Osteoblast (primary cell): ENCODE results near the gene RPL37A. TPM values are rescaled to one million over a fixed set of nuclear protein-coding genes. Genes with fewer than 3 reads are reported as not detected.
A peak's percentile ranks its signal among the peaks of the same experiment; 100 is the strongest.

Experiments
- DNase-seq: peaks from one replicate; pipeline ENCODE4 v3.0.0; 2011; ENCODE audit warnings: low spot score, mixed read lengths; ENCODE audit not compliant: insufficient read length; ENCODE audit errors: missing footprints
- H2AFZ ChIP-seq: 2 replicates; pipeline ENCODE4 v1.6.0; 2011; ENCODE audit warnings: mild to moderate bottlenecking, low read length
- H3K27ac ChIP-seq: 2 replicates; pipeline ENCODE4 v1.5.1; 2011; ENCODE audit warnings: mild to moderate bottlenecking, low read depth, low read length, moderate library complexity
- H3K27me3 ChIP-seq: 2 replicates; pipeline ENCODE4 v1.6.0; 2012; ENCODE audit warnings: mild to moderate bottlenecking, control low read depth, inconsistent platforms, low read length, moderate library complexity; ENCODE audit not compliant: insufficient read depth
- H3K36me3 ChIP-seq: 2 replicates; pipeline ENCODE4 v1.5.1; 2011; ENCODE audit warnings: mild to moderate bottlenecking, low read length, control low read depth, moderate library complexity; ENCODE audit not compliant: insufficient read depth
- H3K4me1 ChIP-seq: 2 replicates; pipeline ENCODE4 v1.5.1; 2011; ENCODE audit warnings: mild to moderate bottlenecking, low read length, control low read depth, moderate library complexity; ENCODE audit not compliant: insufficient read depth
- H3K4me2 ChIP-seq: 2 replicates; pipeline ENCODE4 v1.6.0; 2011; ENCODE audit warnings: mild to moderate bottlenecking, low read length; ENCODE audit not compliant: insufficient read depth
- H3K4me3 ChIP-seq: fragments of 200-600 bp; sonication (generic); 3 replicates; pipeline ENCODE4 v1.5.1; 2012; ENCODE audit warnings: mild to moderate bottlenecking, low read length, inconsistent platforms; ENCODE audit not compliant: insufficient read depth
- H3K79me2 ChIP-seq: 2 replicates; pipeline ENCODE4 v1.6.0; 2012; ENCODE audit warnings: mild to moderate bottlenecking, low read length, control low read depth, inconsistent platforms; ENCODE audit not compliant: insufficient read depth
- H3K9me3 ChIP-seq: 2 replicates; pipeline ENCODE4 v1.5.1; 2011; ENCODE audit warnings: low read depth, low read length, control low read depth
- H4K20me1 ChIP-seq: 2 replicates; pipeline ENCODE4 v1.6.0; 2012; ENCODE audit warnings: mild to moderate bottlenecking, low read length, control low read depth; ENCODE audit not compliant: insufficient read depth
- total RNA-seq: library from RNA; depleted of rRNA; stranded (reverse); fragments of >200 nt; gene quantifications from 2 replicates; pipeline ENCODE4 v1.2.3, GENCODE V29; 2012
- TF ChIP-seq, protein P1 (sequence below): IDR thresholded peaks from 2 replicates; pipeline ENCODE4 v1.5.1; 2011; ENCODE audit warnings: mild to moderate bottlenecking, low read depth, low read length, moderate library complexity; ENCODE audit errors: extremely low read depth

Gene RPL37A
- total RNA-seq, 1 donor: 869 TPM

DNA sequence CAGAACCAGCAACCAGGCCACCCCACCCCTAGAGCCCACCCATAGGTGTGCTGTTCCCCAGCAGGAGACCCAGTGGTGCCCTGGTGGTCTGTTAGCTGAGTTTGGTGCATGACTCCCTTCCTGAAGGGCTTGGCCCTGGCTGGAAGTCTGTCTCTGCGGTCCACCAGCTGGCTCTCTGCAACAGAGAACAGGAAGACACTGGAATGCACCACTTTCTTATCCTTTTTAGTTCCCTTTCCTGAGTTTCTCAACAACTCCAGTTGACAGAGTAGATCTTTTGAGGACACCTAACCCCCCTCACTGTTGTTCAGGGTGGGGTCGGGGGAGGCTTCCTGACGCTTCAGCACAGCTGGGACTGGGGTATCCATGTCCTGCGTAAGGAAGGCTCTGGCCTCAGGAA, 11.9 kb upstream of the RPL37A start:
- Histone ChIP-seq H3K4me2 (no peak overlapping the region), H3K36me3 (peaks cover 16% of the 10 kb centered on the region), H3K27ac (no peak overlapping the region), H3K9me3 (no peaks in the 10 kb centered on the region), H3K4me1 (peaks cover 10% of the 10 kb centered on the region), H4K20me1 (no peaks in the 10 kb centered on the region), H3K79me2 (no peaks in the 10 kb centered on the region), H2AFZ (no peak overlapping the region), H3K4me3 (no peak overlapping the region), H3K27me3 (no peaks in the 10 kb centered on the region)
- TF ChIP-seq, protein P1, sequence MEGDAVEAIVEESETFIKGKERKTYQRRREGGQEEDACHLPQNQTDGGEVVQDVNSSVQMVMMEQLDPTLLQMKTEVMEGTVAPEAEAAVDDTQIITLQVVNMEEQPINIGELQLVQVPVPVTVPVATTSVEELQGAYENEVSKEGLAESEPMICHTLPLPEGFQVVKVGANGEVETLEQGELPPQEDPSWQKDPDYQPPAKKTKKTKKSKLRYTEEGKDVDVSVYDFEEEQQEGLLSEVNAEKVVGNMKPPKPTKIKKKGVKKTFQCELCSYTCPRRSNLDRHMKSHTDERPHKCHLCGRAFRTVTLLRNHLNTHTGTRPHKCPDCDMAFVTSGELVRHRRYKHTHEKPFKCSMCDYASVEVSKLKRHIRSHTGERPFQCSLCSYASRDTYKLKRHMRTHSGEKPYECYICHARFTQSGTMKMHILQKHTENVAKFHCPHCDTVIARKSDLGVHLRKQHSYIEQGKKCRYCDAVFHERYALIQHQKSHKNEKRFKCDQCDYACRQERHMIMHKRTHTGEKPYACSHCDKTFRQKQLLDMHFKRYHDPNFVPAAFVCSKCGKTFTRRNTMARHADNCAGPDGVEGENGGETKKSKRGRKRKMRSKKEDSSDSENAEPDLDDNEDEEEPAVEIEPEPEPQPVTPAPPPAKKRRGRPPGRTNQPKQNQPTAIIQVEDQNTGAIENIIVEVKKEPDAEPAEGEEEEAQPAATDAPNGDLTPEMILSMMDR: no peak
- DNase-seq: peak; percentile 63

DNA sequence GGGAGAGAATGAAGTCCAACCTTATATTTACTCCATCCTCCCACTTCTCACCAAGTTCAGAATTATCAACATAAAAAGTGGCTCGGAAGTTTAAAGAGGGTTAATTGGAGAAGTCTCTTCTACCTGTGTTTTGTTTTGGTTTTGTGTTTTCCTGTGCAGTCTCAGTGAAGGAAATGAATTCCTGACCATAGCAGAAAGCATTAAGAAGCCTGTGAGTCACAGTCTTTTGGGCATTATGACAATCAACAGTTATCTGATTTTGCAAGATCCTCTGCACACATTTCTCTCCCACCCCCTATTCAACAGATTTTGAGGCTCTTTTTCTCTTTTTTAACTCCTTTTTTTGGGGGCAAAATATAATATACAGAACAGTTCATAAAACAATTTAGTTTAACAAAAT, 8.6 kb upstream of the RPL37A start:
- no peaks in the 10 kb centered on the region for H3K79me2 ChIP-seq
- H4K20me1 ChIP-seq: no peaks in the 10 kb centered on the region
- peak overlapping the region; percentile 32 for H2AFZ ChIP-seq
- H3K4me1 ChIP-seq: peaks cover 35% of the 10 kb centered on the region
- no peaks in the 10 kb centered on the region for H3K9me3 ChIP-seq
- H3K4me2 ChIP-seq: peak overlapping the region; percentile 44
- no peak overlapping the region for H3K4me3 ChIP-seq
- no peaks in the 10 kb centered on the region for H3K27me3 ChIP-seq
- H3K36me3 ChIP-seq: no peaks in the 10 kb centered on the region
- H3K27ac ChIP-seq: peak overlapping the region; percentile 37
- peak; percentile 68 for DNase-seq
- TF ChIP-seq, protein P1: no peak

DNA sequence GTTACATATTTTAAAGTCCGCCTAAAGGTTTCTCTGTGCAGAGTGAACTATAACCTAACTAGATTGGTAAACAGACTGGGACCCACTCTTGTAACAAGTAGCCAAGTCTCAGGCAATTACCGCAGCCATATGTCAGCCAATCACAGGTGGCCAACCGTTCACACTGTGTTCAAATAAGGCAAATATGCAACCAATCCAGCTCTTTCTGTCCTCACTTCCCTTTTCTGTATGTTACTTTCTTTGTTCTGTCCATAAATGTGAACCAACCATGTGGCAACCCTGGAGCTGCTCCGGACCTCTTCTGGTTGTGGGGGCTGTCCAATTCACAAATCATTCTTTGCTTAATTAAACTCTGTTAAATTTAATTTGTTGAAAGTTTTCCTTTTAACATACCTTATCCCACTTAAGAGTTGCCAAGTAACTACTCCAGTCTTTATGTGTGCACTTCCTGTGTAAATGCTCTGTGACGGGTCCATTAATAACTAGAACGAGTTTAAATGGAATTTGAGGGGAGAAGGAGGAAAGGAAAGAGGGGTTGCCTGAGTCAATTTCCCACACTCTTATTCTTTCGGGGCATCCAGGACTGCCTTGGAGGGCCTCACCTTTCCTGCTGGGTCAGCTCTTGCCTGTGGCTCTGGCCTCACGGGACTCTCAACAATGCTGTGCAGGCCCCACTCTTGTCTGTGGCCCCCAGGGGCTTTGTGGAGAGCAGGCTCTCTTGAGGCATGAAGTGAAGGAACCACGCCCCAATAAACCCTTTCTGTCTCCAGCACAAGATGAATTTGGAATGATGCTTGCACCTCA, 6.6 kb upstream of the RPL37A start:
- no peaks in the 10 kb centered on the region for H4K20me1 ChIP-seq
- TF ChIP-seq, protein P1: no peak
- peaks cover 5% of the 10 kb centered on the region for H3K79me2 ChIP-seq
- peaks cover 45% of the 10 kb centered on the region for H3K4me1 ChIP-seq
- no peaks in the 10 kb centered on the region for H3K9me3 ChIP-seq
- H3K27me3 ChIP-seq: no peaks in the 10 kb centered on the region
- H3K36me3 ChIP-seq: no peaks in the 10 kb centered on the region
- DNase-seq: no peak
- H3K27ac ChIP-seq: peak overlapping the region; percentile 79
- H3K4me2 ChIP-seq: peak overlapping the region; percentile 42
- no peak overlapping the region for H3K4me3 ChIP-seq
- H2AFZ ChIP-seq: peak overlapping the region; percentile 25

DNA sequence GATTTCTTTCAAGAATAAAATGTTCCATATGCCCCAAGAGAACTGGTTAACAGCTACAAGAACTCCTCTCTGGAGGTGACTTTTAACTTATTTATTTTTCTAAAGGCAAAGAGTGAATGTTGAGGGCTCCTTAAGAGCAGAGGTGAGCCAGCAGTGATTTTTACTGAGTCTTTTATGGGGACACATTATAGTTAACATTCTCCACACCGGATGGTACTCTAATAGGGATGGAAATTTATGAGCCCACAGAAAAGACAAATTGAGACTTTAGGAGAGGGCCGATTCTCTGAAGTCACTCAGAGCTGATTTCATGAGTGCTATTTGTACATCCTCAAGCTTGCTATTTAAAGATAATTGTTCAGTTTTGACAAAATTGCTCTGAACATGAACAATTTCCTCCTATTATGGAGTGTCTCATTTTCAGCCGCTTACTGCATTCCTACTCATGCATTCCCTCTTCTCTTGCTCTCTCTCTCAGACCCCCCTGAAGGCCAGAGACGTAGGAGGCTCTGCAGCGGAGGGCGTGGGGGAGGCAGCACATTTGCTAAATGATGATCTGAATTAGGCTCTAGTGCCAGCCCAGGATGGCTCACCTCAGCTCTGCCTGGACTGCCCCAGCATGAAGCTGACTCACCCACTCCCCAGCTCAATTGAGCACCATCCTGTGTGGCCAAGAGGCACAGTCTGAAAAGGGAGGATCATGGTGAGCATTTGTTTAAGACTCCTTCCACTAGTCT, 5.9 kb upstream of the RPL37A start:
- no peaks in the 10 kb centered on the region for H3K9me3 ChIP-seq
- H3K4me2 ChIP-seq: peak overlapping the region; percentile 42
- H3K79me2 ChIP-seq: peaks cover 12% of the 10 kb centered on the region
- H3K4me1 ChIP-seq: peaks cover 47% of the 10 kb centered on the region
- H3K27me3 ChIP-seq: no peaks in the 10 kb centered on the region
- no peaks in the 10 kb centered on the region for H4K20me1 ChIP-seq
- TF ChIP-seq, protein P1: no peak
- peak overlapping the region; percentile 25 for H2AFZ ChIP-seq
- DNase-seq: peak; percentile 89
- H3K4me3 ChIP-seq: no peak overlapping the region
- H3K36me3 ChIP-seq: no peaks in the 10 kb centered on the region
- peak overlapping the region; percentile 79 for H3K27ac ChIP-seq
